ENCODE measurements around the gene RBM3.
"Not testable (repeated sequence)": the region's sequence is repeated elsewhere in the genome, so short reads cannot be mapped to it uniquely, and the experiment has no call there.

Gene RBM3

DNA sequence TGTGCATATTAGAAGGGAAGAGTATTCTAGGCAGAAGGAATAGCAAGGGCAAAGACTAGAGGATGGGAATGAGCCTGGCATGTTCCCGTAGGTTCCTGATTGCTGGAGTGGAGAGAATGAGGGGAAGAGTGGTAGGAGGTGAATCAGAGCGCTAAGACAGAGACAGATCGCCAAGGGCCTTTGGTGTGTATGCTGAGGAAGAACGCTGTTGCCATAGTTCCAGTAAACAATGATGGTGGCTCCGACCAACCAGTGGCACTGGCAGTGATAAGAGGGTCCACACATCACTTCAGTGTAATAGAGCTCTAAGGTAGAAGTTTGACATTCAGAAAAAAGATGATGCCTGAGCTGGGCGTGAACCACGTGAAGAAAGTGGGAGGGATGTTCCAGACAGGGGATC is 33.8 kb upstream of the RBM3 start:
- no peaks in the 10 kb centered on the region for H3K79me2 ChIP-seq
- H3K27me3 ChIP-seq (ENCODE audit: control insufficient read depth, insufficient read depth, low read length): no peaks in the 10 kb centered on the region
- H3K27ac ChIP-seq: peak overlapping the region; percentile 87
- H3K4me3 ChIP-seq (ENCODE audit: low read depth, low read length): peak overlapping the region; percentile 79
- no peak overlapping the region for H2AFZ ChIP-seq
- TF ChIP-seq, protein P1, sequence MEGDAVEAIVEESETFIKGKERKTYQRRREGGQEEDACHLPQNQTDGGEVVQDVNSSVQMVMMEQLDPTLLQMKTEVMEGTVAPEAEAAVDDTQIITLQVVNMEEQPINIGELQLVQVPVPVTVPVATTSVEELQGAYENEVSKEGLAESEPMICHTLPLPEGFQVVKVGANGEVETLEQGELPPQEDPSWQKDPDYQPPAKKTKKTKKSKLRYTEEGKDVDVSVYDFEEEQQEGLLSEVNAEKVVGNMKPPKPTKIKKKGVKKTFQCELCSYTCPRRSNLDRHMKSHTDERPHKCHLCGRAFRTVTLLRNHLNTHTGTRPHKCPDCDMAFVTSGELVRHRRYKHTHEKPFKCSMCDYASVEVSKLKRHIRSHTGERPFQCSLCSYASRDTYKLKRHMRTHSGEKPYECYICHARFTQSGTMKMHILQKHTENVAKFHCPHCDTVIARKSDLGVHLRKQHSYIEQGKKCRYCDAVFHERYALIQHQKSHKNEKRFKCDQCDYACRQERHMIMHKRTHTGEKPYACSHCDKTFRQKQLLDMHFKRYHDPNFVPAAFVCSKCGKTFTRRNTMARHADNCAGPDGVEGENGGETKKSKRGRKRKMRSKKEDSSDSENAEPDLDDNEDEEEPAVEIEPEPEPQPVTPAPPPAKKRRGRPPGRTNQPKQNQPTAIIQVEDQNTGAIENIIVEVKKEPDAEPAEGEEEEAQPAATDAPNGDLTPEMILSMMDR (IDR thresholded peaks at IDR 0.05): no peak
- peaks cover 4% of the 10 kb centered on the region for H3K4me1 ChIP-seq
- peak overlapping the region; percentile 67 for H3K4me2 ChIP-seq (ENCODE audit: low read length)
- no peak overlapping the region for H3K9ac ChIP-seq
- H3K36me3 ChIP-seq (ENCODE audit: control insufficient read depth, insufficient read depth, low read length): no peaks in the 10 kb centered on the region
- H3K9me3 ChIP-seq (ENCODE audit: control insufficient read depth, low read length): no peaks in the 10 kb centered on the region

DNA sequence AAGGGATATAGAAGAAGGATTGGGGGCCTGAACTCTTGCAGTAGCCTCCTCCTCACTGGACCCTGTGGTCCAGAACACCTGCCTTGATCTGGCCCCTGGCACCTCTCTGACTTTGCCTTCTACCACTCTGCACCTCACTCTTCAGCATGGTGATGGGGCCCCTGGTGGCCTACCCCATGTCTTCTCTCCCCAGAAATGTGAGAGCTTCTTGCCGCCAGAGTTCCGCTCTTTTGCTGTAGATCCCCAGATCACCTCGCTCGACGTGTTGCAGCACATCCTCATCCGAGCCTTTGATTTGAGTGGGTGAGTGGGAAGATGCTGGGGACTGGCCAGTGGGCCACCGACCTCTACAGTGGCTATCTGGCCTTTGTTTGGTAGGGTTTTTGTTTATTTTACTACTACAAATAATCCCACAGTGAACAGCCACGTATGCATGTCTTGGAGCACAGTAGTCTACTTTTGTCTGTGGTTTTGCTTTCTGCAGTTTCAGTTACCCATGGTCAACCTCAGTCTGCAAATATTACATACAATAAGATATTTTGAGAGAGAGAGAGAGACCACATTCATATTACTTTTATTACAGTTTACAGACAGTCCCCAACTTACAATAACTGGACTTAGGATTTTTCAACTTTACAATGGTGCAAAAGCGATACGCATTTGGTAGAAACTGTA is 33.0 kb upstream of the RBM3 start:
- H3K79me2 ChIP-seq: no peaks in the 10 kb centered on the region
- no peaks in the 10 kb centered on the region for H3K9me3 ChIP-seq (ENCODE audit: control insufficient read depth, low read length)
- H3K27me3 ChIP-seq (ENCODE audit: control insufficient read depth, insufficient read depth, low read length): no peaks in the 10 kb centered on the region
- no peak overlapping the region for H3K4me3 ChIP-seq (ENCODE audit: low read depth, low read length)
- H3K4me2 ChIP-seq (ENCODE audit: low read length): no peak overlapping the region
- TF ChIP-seq, protein P1 (IDR thresholded peaks at IDR 0.05): no peak
- H3K9ac ChIP-seq: no peak overlapping the region
- H3K36me3 ChIP-seq (ENCODE audit: control insufficient read depth, insufficient read depth, low read length): no peaks in the 10 kb centered on the region
- no peak overlapping the region for H2AFZ ChIP-seq
- H3K4me1 ChIP-seq: peaks cover 4% of the 10 kb centered on the region
- no peak overlapping the region for H3K27ac ChIP-seq

DNA sequence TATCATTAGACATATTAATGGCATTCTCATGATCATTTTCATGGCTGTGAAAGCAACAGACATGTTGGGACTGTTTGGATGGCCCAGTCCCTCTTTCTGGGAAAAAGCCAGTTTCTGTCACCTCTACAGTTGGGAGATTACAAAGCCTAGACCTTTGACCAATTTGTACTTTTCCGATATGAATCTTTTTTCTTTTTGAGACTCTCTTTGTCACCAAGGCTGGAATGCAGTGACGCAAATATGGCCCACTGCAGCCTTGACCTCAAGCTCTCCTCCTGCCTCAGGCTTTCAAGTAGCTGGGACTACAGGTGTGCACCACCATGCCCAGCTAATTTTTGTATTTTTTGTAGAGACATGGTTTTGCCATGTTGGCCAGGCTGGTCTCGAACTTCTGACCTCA is 25.4 kb upstream of the RBM3 start:
- TF ChIP-seq, protein P1 (IDR thresholded peaks at IDR 0.05): no peak

DNA sequence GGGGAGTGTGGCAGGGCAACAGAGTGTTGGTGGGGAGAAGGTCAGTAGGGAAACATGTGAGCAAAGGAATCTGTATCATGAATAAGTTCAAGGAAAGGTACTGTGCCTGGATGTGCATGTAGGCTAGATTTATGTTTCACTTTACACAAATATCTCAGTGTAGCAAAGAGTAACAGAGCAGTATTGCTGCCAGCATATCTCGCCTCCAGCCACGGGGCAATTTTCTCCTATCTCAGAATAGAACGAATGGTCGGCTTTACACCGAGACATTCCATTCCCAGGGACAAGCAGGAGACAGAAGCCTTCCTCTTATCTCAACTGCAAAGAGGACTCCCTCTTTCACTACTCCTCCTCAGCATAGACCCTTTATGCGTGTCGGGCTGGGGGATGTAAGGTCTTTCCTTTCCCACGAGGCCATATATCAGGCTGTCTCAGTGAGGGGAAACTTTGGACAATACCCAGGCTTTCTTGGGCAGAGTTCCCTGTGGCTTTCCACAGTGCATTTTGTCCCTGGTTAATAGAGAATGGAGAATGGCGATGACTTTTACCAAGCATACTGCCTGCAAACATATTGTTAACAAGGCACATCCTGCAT is 18.5 kb upstream of the RBM3 start:
- H3K79me2 ChIP-seq; H3K27me3 ChIP-seq (ENCODE audit: control insufficient read depth, insufficient read depth, low read length); H3K9ac ChIP-seq; H3K9me3 ChIP-seq (ENCODE audit: control insufficient read depth, low read length); H2AFZ ChIP-seq; H3K4me3 ChIP-seq (ENCODE audit: low read depth, low read length); H3K27ac ChIP-seq; H3K4me1 ChIP-seq; H3K4me2 ChIP-seq (ENCODE audit: low read length); H3K36me3 ChIP-seq (ENCODE audit: control insufficient read depth, insufficient read depth, low read length): not testable (repeated sequence)

More for the DNA sequence above, 25.4 kb upstream of the RBM3 start:
- Histone ChIP-seq H3K27me3 (ENCODE audit: control insufficient read depth, insufficient read depth, low read length) (no peaks in the 10 kb centered on the region), H3K9me3 (ENCODE audit: control insufficient read depth, low read length) (no peaks in the 10 kb centered on the region), H3K9ac (no peak overlapping the region), H3K4me3 (ENCODE audit: low read depth, low read length) (no peak overlapping the region), H3K79me2 (no peaks in the 10 kb centered on the region), H3K4me1 (peaks cover 5% of the 10 kb centered on the region), H3K36me3 (ENCODE audit: control insufficient read depth, insufficient read depth, low read length) (no peaks in the 10 kb centered on the region), H2AFZ (no peak overlapping the region), H3K4me2 (ENCODE audit: low read length) (no peak overlapping the region), H3K27ac (no peak overlapping the region)

DNA sequence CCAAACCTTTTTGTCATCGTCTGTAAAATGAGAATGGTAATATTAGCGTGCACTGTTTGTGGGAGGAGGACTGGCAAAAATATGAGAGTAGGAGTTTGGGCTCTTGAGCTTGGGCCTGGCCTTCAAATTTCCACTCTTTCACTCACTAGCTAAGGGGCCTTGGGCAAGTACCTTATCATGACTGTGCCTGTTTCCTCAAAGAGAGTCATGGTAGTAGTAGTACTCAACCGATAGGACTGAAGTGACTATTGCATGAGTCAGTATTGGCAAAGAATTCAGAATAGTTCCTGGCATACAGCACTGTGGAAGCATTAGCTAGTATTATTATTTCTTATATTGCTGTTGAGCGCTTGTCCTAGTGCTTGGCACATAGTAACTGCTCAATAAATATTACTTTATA is 16.0 kb upstream of the RBM3 start:
- Histone ChIP-seq H3K36me3 (ENCODE audit: control insufficient read depth, insufficient read depth, low read length) (no peaks in the 10 kb centered on the region), H3K27ac (no peak overlapping the region), H2AFZ (no peak overlapping the region), H3K4me2 (ENCODE audit: low read length) (no peak overlapping the region), H3K4me1 (no peaks in the 10 kb centered on the region), H3K4me3 (ENCODE audit: low read depth, low read length) (no peak overlapping the region), H3K79me2 (no peaks in the 10 kb centered on the region), H3K9me3 (ENCODE audit: control insufficient read depth, low read length) (no peaks in the 10 kb centered on the region), H3K27me3 (ENCODE audit: control insufficient read depth, insufficient read depth, low read length) (no peaks in the 10 kb centered on the region), H3K9ac (no peak overlapping the region)
- TF ChIP-seq, protein P1 (IDR thresholded peaks at IDR 0.05): no peak

Measured in parathyroid adenoma (tissue), 2 donors.